ENCODE results near the gene OBP2A.

OBP2A gene

GRCh38 chr9:135507104-135508035 lies 38.6 kb upstream of the OBP2A start:
- no peaks in the 10 kb centered on the region for H3K27me3 ChIP-seq (replicated peaks; ENCODE audit: insufficient read depth, low read length)
- H3K36me3 ChIP-seq (replicated peaks; ENCODE audit: insufficient read depth, low read length), result no peaks in the 10 kb centered on the region
- H3K9me3 ChIP-seq (replicated peaks; ENCODE audit: insufficient read depth, low read length), result no peaks in the 10 kb centered on the region
- H3F3A ChIP-seq (ENCODE audit: insufficient read depth, low read length), result no peaks in the 10 kb centered on the region; the same call in 1 of the 2 replicates
- no peak for DNase-seq
- H3K79me2 ChIP-seq (ENCODE audit: low read length), result peaks cover 14% of the 10 kb centered on the region
- H3K4me3 ChIP-seq (ENCODE audit: low read length), result no peak overlapping the region
- H4K20me1 ChIP-seq (ENCODE audit: insufficient read depth, low read length), result no peaks in the 10 kb centered on the region; the same call in 1 of the 2 replicates
- H3K27ac ChIP-seq (ENCODE audit: low read length), result no peak overlapping the region
- TF ChIP-seq EZH2phosphoT487 (IDR thresholded peaks at IDR 0.05; ENCODE audit: low read length) (no peak), EZH2 (optimal IDR thresholded peaks at IDR 0.05; ENCODE audit: low read depth, low read length) (no peak), CTCF (IDR thresholded peaks at IDR 0.05; ENCODE audit: low read length) (no peak)
- no peak overlapping the region for H2AFZ ChIP-seq (ENCODE audit: low read length)
- no peak overlapping the region for H3K9ac ChIP-seq (ENCODE audit: low read length)
- peaks cover 14% of the 10 kb centered on the region for H3K4me1 ChIP-seq (ENCODE audit: low read length)
- no peak overlapping the region for H3K4me2 ChIP-seq (ENCODE audit: low read depth, low read length)
- H3K9me2 ChIP-seq (replicated peaks; ENCODE audit: insufficient read depth, low read length), result no peaks in the 10 kb centered on the region

GRCh38 chr9:135508211-135508820 lies 37.6 kb upstream of the OBP2A start:
- TF ChIP-seq EZH2phosphoT487 (IDR thresholded peaks at IDR 0.05; ENCODE audit: low read length), result no peak
- TF ChIP-seq CTCF (IDR thresholded peaks at IDR 0.05; ENCODE audit: low read length), result no peak
- no peak for TF ChIP-seq EZH2 (optimal IDR thresholded peaks at IDR 0.05; ENCODE audit: low read depth, low read length)
- H3K9me3 ChIP-seq (replicated peaks; ENCODE audit: insufficient read depth, low read length), result no peaks in the 10 kb centered on the region

GRCh38 chr9:135509458-135509857 lies 36.5 kb upstream of the OBP2A start:
- H3K9me3 ChIP-seq (replicated peaks; ENCODE audit: insufficient read depth, low read length), result no peaks in the 10 kb centered on the region
- no peak overlapping the region for H3K4me2 ChIP-seq (ENCODE audit: low read depth, low read length)
- H3K9me2 ChIP-seq (replicated peaks; ENCODE audit: insufficient read depth, low read length), result no peaks in the 10 kb centered on the region
- no peak for DNase-seq
- H3K79me2 ChIP-seq (ENCODE audit: low read length), result no peaks in the 10 kb centered on the region
- no peak for TF ChIP-seq EZH2phosphoT487 (IDR thresholded peaks at IDR 0.05; ENCODE audit: low read length)
- TF ChIP-seq CTCF (IDR thresholded peaks at IDR 0.05; ENCODE audit: low read length), result no peak
- no peak for TF ChIP-seq EZH2 (optimal IDR thresholded peaks at IDR 0.05; ENCODE audit: low read depth, low read length)
- H3K27ac ChIP-seq (ENCODE audit: low read length), result no peak overlapping the region
- H3F3A ChIP-seq (ENCODE audit: insufficient read depth, low read length), result no peaks in the 10 kb centered on the region; the same call in 1 of the 2 replicates
- H3K9ac ChIP-seq (ENCODE audit: low read length), result no peak overlapping the region
- H3K36me3 ChIP-seq (replicated peaks; ENCODE audit: insufficient read depth, low read length), result no peaks in the 10 kb centered on the region
- no peak overlapping the region for H3K4me3 ChIP-seq (ENCODE audit: low read length)
- H4K20me1 ChIP-seq (ENCODE audit: insufficient read depth, low read length), result no peaks in the 10 kb centered on the region; the same call in 1 of the 2 replicates
- no peaks in the 10 kb centered on the region for H3K27me3 ChIP-seq (replicated peaks; ENCODE audit: insufficient read depth, low read length)
- no peak overlapping the region for H2AFZ ChIP-seq (ENCODE audit: low read length)
- peaks cover 14% of the 10 kb centered on the region for H3K4me1 ChIP-seq (ENCODE audit: low read length)

More at GRCh38 chr9:135508211-135508820, 37.6 kb upstream of the OBP2A start:
- Histone ChIP-seq H3K4me1 (ENCODE audit: low read length) (peaks cover 14% of the 10 kb centered on the region), H3K36me3 (replicated peaks; ENCODE audit: insufficient read depth, low read length) (no peaks in the 10 kb centered on the region), H3K27ac (ENCODE audit: low read length) (no peak overlapping the region), H3K4me3 (ENCODE audit: low read length) (no peak overlapping the region), H3K9ac (ENCODE audit: low read length) (no peak overlapping the region), H3K9me2 (replicated peaks; ENCODE audit: insufficient read depth, low read length) (no peaks in the 10 kb centered on the region), H3K27me3 (replicated peaks; ENCODE audit: insufficient read depth, low read length) (no peaks in the 10 kb centered on the region), H2AFZ (ENCODE audit: low read length) (no peak overlapping the region), H4K20me1 (ENCODE audit: insufficient read depth, low read length) (no peaks in the 10 kb centered on the region; the same call in 1 of the 2 replicates), H3F3A (ENCODE audit: insufficient read depth, low read length) (no peaks in the 10 kb centered on the region; the same call in 1 of the 2 replicates), H3K4me2 (ENCODE audit: low read depth, low read length) (no peak overlapping the region), H3K79me2 (ENCODE audit: low read length) (0 out of 2 replicates have a peak, but pooled peaks cover 5% of the 10 kb centered on the region)
- DNase-seq, result no peak
